ENCODE results near the gene MAGEB17. TPM values are rescaled to one million over a fixed set of nuclear protein-coding genes. Genes with fewer than 3 reads are reported as not detected.

Gene MAGEB17
- polyA plus RNA-seq, 1 donor from 2014 or later = 0.17 TPM

GRCh38 chrX:16196829-16197228 is 29.5 kb downstream of the MAGEB17 start:
- Histone ChIP-seq H4K20me1 (ENCODE audit: insufficient read depth) (no peaks in the 10 kb centered on the region), H3K27ac (ENCODE audit: low read length) (no peak overlapping the region), H3K9me3 (ENCODE audit: low read length) (no peaks in the 10 kb centered on the region), H3K4me2 (ENCODE audit: low read length) (no peak overlapping the region), H3K27me3 (ENCODE audit: insufficient read depth, low read depth, low read length) (no peaks in the 10 kb centered on the region), H2AFZ (ENCODE audit: low read depth, low read length) (no peak overlapping the region), H3K4me3 (ENCODE audit: low read length) (no peak overlapping the region), H3K9ac (ENCODE audit: low read length) (no peak overlapping the region), H3K9me2 (ENCODE audit: insufficient read depth, low read length) (no peaks in the 10 kb centered on the region), H3F3A (ENCODE audit: insufficient read depth, low read length, poor library complexity, severe bottlenecking) (no peaks in the 10 kb centered on the region), H3K79me2 (replicated peaks; ENCODE audit: insufficient read depth, low read length) (no peaks in the 10 kb centered on the region), H3K36me3 (ENCODE audit: insufficient read depth, low read length) (no peaks in the 10 kb centered on the region)
- TF ChIP-seq MXI1 (conservative IDR thresholded peaks at IDR 0.05; ENCODE audit: poor library complexity, severe bottlenecking) = no peak
- TF ChIP-seq EP300 (conservative IDR thresholded peaks at IDR 0.05; ENCODE audit: poor library complexity, severe bottlenecking) = no peak
- no peak for TF ChIP-seq POLR2AphosphoS5 (IDR thresholded peaks at IDR 0.05)
- no peak for TF ChIP-seq SMC3 (conservative IDR thresholded peaks at IDR 0.05; ENCODE audit: poor library complexity)
- TF ChIP-seq EZH2 (IDR thresholded peaks at IDR 0.05; ENCODE audit: borderline replicate concordance, insufficient read depth, low read length, poor library complexity, severe bottlenecking) = no peak
- TF ChIP-seq CTCF (IDR thresholded peaks at IDR 0.05; ENCODE audit: poor library complexity, severe bottlenecking) = no peak
- TF ChIP-seq TAF1 (IDR thresholded peaks at IDR 0.05; ENCODE audit: low read depth) = no peak
- no peak for TF ChIP-seq RAD21 (conservative IDR thresholded peaks at IDR 0.05)
- TF ChIP-seq, protein P1, sequence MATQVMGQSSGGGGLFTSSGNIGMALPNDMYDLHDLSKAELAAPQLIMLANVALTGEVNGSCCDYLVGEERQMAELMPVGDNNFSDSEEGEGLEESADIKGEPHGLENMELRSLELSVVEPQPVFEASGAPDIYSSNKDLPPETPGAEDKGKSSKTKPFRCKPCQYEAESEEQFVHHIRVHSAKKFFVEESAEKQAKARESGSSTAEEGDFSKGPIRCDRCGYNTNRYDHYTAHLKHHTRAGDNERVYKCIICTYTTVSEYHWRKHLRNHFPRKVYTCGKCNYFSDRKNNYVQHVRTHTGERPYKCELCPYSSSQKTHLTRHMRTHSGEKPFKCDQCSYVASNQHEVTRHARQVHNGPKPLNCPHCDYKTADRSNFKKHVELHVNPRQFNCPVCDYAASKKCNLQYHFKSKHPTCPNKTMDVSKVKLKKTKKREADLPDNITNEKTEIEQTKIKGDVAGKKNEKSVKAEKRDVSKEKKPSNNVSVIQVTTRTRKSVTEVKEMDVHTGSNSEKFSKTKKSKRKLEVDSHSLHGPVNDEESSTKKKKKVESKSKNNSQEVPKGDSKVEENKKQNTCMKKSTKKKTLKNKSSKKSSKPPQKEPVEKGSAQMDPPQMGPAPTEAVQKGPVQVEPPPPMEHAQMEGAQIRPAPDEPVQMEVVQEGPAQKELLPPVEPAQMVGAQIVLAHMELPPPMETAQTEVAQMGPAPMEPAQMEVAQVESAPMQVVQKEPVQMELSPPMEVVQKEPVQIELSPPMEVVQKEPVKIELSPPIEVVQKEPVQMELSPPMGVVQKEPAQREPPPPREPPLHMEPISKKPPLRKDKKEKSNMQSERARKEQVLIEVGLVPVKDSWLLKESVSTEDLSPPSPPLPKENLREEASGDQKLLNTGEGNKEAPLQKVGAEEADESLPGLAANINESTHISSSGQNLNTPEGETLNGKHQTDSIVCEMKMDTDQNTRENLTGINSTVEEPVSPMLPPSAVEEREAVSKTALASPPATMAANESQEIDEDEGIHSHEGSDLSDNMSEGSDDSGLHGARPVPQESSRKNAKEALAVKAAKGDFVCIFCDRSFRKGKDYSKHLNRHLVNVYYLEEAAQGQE (IDR thresholded peaks at IDR 0.05; ENCODE audit: borderline replicate concordance) = no peak

- H4K20me1 ChIP-seq (ENCODE audit: insufficient read depth) = no peaks in the 10 kb centered on the region
- H3K4me2 ChIP-seq (ENCODE audit: low read length) = no peak overlapping the region
- H3K79me2 ChIP-seq (replicated peaks; ENCODE audit: insufficient read depth, low read length) = no peaks in the 10 kb centered on the region
- no peak overlapping the region for H3K27ac ChIP-seq (ENCODE audit: low read length)
- H3K9me2 ChIP-seq (ENCODE audit: insufficient read depth, low read length) = no peaks in the 10 kb centered on the region
- no peak overlapping the region for H3K9ac ChIP-seq (ENCODE audit: low read length)
- no peaks in the 10 kb centered on the region for H3K27me3 ChIP-seq (ENCODE audit: insufficient read depth, low read depth, low read length)
- TF ChIP-seq, protein P1 (IDR thresholded peaks at IDR 0.05; ENCODE audit: borderline replicate concordance) = no peak
- no peak for TF ChIP-seq MXI1 (conservative IDR thresholded peaks at IDR 0.05; ENCODE audit: poor library complexity, severe bottlenecking)
- no peak for TF ChIP-seq POLR2AphosphoS5 (IDR thresholded peaks at IDR 0.05)
- no peak for TF ChIP-seq TAF1 (IDR thresholded peaks at IDR 0.05; ENCODE audit: low read depth)
- no peak for TF ChIP-seq EZH2 (IDR thresholded peaks at IDR 0.05; ENCODE audit: borderline replicate concordance, insufficient read depth, low read length, poor library complexity, severe bottlenecking)
- no peak for TF ChIP-seq RAD21 (conservative IDR thresholded peaks at IDR 0.05)
- no peak for TF ChIP-seq EP300 (conservative IDR thresholded peaks at IDR 0.05; ENCODE audit: poor library complexity, severe bottlenecking)
- no peak for TF ChIP-seq CTCF (IDR thresholded peaks at IDR 0.05; ENCODE audit: poor library complexity, severe bottlenecking)
- no peak overlapping the region for H3K4me3 ChIP-seq (ENCODE audit: low read length)
- H2AFZ ChIP-seq (ENCODE audit: low read depth, low read length) = no peak overlapping the region
- no peaks in the 10 kb centered on the region for H3K9me3 ChIP-seq (ENCODE audit: low read length)
- H3F3A ChIP-seq (ENCODE audit: insufficient read depth, low read length, poor library complexity, severe bottlenecking) = no peaks in the 10 kb centered on the region
- H3K36me3 ChIP-seq (ENCODE audit: insufficient read depth, low read length) = no peaks in the 10 kb centered on the region
Measured at GRCh38 chrX:16199343-16199742, 32.1 kb downstream of the MAGEB17 start.
